Measurements from ENCODE around the gene HIPK1.

DNA sequence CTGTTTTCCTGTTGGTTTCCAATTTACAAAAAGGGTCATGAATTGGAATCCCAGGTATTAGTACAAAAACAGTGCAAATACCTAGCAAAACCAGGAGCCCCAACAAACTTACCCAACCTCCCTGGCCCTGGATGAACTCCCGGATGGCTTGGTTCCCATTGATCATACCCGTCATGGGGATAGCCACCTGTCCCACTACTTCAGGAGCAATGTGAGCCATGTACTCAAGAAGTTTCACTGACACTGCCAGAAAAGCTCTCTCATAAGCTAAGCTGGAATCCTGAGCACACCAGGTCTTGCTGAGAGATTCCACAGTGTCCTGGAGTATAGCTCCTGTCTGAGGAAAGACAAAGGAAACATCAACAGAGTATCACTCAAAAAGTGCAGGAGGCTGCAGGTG lies 47.5 kb upstream of the HIPK1 start:
- no peak for TF ChIP-seq POLR2A (IDR thresholded peaks at IDR 0.05)
- TF ChIP-seq, protein P1, sequence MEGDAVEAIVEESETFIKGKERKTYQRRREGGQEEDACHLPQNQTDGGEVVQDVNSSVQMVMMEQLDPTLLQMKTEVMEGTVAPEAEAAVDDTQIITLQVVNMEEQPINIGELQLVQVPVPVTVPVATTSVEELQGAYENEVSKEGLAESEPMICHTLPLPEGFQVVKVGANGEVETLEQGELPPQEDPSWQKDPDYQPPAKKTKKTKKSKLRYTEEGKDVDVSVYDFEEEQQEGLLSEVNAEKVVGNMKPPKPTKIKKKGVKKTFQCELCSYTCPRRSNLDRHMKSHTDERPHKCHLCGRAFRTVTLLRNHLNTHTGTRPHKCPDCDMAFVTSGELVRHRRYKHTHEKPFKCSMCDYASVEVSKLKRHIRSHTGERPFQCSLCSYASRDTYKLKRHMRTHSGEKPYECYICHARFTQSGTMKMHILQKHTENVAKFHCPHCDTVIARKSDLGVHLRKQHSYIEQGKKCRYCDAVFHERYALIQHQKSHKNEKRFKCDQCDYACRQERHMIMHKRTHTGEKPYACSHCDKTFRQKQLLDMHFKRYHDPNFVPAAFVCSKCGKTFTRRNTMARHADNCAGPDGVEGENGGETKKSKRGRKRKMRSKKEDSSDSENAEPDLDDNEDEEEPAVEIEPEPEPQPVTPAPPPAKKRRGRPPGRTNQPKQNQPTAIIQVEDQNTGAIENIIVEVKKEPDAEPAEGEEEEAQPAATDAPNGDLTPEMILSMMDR (IDR thresholded peaks at IDR 0.05), result no peak

All from suprapubic skin (tissue), 3 donors.